Uterus (tissue), 4 donors: ENCODE data around the gene PRRC2B. TPM values are rescaled to one million over a fixed set of nuclear protein-coding genes. Genes with fewer than 3 reads are reported as not detected.

Experiments
- DNase-seq, 2 donors: peaks; one replicate each; pipeline ENCODE4 v3.0.0-alpha.2; 2019 to 2020
- H3K27ac ChIP-seq, 2 donors: fragments of 200-600 bp; sonication (generic); 1 replicate in 1 of 2; 2 replicates in 1 of 2; pipeline ENCODE4 v1.5.1; 2016 to 2018
- H3K27me3 ChIP-seq, 2 donors: fragments of 200-600 bp; sonication (generic); one replicate each; pipeline ENCODE4 v1.5.1; 2018 to 2019; ENCODE audit warnings: control low read depth in 1 of 2
- H3K36me3 ChIP-seq, 2 donors: fragments of 200-600 bp; sonication (generic); one replicate each; pipeline ENCODE4 v1.5.1; 2019; ENCODE audit warnings: control low read depth in 1 of 2
- H3K4me1 ChIP-seq, 2 donors: fragments of 200-600 bp; sonication (generic); one replicate each; pipeline ENCODE4 v1.5.1; 2018 to 2019; ENCODE audit warnings: control low read depth in 1 of 2
- H3K4me3 ChIP-seq, 2 donors: fragments of 200-600 bp; sonication (generic); 1 replicate in 1 of 2; 2 replicates in 1 of 2; pipeline ENCODE4 v1.5.1; 2018 to 2019; ENCODE audit warnings: mild to moderate bottlenecking in 1 of 2
- H3K9me3 ChIP-seq, 2 donors: fragments of 200-600 bp; sonication (generic); one replicate each; pipeline ENCODE4 v1.5.1; 2019; ENCODE audit warnings: control low read depth in 1 of 2
- POLR2A ChIP-seq, 2 donors: fragments of 450-650 bp; IDR thresholded peaks; one replicate each; pipeline ENCODE4 v1.6.1; 2016; ENCODE audit warnings: antibody characterized with exemption in 2 of 2, mild to moderate bottlenecking in 1 of 2, moderate library complexity in 1 of 2
- intact Hi-C: fragments of 100-400 bp; cut with DNase I; formaldehyde crosslinking; loops from one replicate; pipeline ENCODE4 v1.15.1; 2023; ENCODE audit warnings: low total_unique reads
- total RNA-seq, 4 donors: library from RNA; depleted of rRNA in 3 of 4; stranded (reverse); fragments of >200 nt in 3 of 4; gene quantifications; one replicate each; pipeline versions ENCODE4 v1.1.0 to v1.2.4, GENCODE V29; 2014 to 2023
- TF ChIP-seq, protein P1 (sequence below), 4 experiments: fragments of 200-600 bp in 2 of 4; fragments of 450-650 bp in 2 of 4; sonication (generic) in 2 of 4; IDR thresholded peaks; one replicate each; pipeline ENCODE4 v1.5.1; 2016 to 2019; ENCODE audit warnings: antibody characterized with exemption in 4 of 4, mild to moderate bottlenecking in 2 of 4, moderate library complexity in 1 of 4
- donor health status: DM: yes; HTN: yes; CAD: no.

PRRC2B gene
- total RNA-seq, 4 donors from 2014 or later = 81.5 to 297 (median 133) TPM

DNA sequence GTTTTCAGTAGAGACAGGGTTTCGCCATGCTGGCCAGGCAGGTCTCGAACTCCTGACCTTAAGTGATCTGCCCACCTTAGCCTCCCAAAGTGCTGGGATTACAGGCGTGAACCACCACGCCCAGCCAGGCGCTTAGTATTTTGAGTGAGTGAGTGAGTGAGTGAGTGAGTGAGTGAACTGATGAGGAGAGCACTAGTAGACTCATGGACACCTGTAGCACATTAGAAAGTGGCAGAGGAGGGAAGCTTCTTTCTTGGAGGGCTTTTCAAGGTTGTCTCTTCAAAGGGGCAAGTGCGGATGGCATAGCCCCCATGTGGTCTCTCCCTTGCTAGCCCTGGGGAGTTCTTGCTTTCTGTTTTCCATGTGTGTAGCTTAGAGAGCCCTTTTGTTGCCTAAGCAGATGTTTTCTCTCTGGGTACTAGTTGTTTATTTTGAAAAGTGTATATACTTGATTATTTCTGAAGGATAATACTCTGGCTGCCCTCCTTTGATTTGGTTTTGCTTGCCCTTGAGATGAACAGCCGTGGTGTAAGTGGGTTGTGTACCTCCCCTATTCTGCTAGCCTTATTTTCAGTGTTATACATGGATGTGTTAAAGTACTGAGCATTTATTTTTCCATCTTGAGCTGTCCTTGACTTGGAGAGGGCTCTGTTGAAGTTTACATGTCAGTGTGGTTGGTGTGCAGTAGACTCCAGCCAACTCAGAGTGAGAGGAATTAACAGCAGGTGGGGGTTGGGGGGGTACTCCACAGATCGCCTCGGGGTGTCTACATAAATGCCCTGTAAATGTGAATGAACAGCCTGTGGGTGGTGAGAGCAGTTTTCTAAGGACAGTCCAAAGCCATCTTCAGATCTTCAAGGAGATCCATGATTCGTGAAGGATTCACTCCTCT, 35.5 kb downstream of the PRRC2B start:
- intact Hi-C loops = no loop called here

DNA sequence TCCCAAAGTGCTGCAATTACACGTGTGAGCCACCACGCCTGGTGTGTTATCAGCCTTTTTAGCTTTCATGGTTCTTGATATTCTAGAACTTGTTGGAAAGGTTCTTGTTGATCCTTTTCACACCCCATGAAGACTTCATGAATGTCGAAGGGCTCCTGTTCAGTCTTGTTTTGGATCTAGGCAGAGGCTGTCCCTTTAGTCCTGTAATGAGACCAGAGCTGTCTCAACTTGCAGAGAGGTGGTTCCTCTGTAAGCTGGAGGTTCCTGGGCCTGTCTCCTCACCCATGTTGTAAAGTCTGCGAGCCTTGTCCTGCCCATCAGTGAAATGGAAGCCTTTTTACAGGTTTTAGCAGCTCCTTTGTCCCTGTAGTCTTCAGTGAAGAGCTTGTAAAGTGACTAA, 38.2 kb downstream of the PRRC2B start:
- Histone ChIP-seq H3K36me3 (no peaks in the 10 kb centered on the region), H3K9me3 (no peaks in the 10 kb centered on the region), H3K27ac (no peak overlapping the region), H3K4me3 (no peak overlapping the region), H3K4me1 (no peaks in the 10 kb centered on the region), H3K27me3 (no peaks in the 10 kb centered on the region)
- no peak for TF ChIP-seq POLR2A (IDR thresholded peaks at IDR 0.05)
- TF ChIP-seq, protein P1, sequence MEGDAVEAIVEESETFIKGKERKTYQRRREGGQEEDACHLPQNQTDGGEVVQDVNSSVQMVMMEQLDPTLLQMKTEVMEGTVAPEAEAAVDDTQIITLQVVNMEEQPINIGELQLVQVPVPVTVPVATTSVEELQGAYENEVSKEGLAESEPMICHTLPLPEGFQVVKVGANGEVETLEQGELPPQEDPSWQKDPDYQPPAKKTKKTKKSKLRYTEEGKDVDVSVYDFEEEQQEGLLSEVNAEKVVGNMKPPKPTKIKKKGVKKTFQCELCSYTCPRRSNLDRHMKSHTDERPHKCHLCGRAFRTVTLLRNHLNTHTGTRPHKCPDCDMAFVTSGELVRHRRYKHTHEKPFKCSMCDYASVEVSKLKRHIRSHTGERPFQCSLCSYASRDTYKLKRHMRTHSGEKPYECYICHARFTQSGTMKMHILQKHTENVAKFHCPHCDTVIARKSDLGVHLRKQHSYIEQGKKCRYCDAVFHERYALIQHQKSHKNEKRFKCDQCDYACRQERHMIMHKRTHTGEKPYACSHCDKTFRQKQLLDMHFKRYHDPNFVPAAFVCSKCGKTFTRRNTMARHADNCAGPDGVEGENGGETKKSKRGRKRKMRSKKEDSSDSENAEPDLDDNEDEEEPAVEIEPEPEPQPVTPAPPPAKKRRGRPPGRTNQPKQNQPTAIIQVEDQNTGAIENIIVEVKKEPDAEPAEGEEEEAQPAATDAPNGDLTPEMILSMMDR (IDR thresholded peaks at IDR 0.05) = no peak
- intact Hi-C loops = no loop called here
- no peak for DNase-seq

More for the DNA sequence above, 35.5 kb downstream of the PRRC2B start:
- Histone ChIP-seq H3K4me3 (no peak overlapping the region), H3K4me1 (no peaks in the 10 kb centered on the region), H3K9me3 (no peaks in the 10 kb centered on the region), H3K36me3 (no peaks in the 10 kb centered on the region), H3K27me3 (no peaks in the 10 kb centered on the region), H3K27ac (no peak overlapping the region)
- TF ChIP-seq, protein P1 (IDR thresholded peaks at IDR 0.05) = no peak
- TF ChIP-seq POLR2A (IDR thresholded peaks at IDR 0.05) = no peak
- no peak for DNase-seq

DNA sequence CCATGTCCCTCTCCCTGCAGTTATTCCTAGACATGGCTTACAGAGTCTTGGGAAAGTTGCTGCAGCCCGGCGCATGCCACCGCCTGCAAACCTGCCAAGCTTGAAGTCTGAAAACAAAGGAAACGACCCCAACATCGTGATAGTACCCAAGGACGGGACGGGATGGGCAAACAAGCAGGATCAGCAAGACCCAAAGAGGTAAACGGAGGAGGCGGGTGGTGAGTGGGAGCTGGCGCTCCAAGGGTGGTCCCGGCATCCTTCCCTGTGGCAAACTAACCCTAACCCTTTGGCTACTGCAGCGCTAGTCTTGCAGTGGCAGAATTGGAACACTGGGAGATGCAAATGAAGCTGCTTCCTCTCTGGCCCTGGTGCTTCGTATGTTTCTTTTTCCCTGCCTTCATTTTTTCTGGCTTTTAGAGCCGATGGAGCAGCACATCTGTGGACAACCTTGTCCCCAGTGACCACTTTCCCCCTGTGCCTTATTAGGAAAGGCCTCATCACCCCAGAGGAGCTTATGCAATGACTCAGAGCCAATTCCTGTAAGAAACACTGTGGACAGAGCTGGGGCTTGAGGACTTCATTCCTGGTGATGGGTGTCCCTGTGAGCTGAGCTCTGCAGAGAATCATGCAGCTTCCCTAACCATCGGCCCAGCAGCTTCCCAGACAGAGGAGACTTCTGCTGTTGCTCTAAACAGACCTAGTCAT, 38.9 kb downstream of the PRRC2B start:
- Histone ChIP-seq H3K9me3 (no peaks in the 10 kb centered on the region), H3K36me3 (no peaks in the 10 kb centered on the region), H3K4me1 (no peaks in the 10 kb centered on the region), H3K27me3 (no peaks in the 10 kb centered on the region), H3K4me3 (no peak overlapping the region), H3K27ac (no peak overlapping the region)
- intact Hi-C loops = no loop called here
- TF ChIP-seq, protein P1 (IDR thresholded peaks at IDR 0.05) = no peak
- no peak for TF ChIP-seq POLR2A (IDR thresholded peaks at IDR 0.05)
- DNase-seq = no peak

DNA sequence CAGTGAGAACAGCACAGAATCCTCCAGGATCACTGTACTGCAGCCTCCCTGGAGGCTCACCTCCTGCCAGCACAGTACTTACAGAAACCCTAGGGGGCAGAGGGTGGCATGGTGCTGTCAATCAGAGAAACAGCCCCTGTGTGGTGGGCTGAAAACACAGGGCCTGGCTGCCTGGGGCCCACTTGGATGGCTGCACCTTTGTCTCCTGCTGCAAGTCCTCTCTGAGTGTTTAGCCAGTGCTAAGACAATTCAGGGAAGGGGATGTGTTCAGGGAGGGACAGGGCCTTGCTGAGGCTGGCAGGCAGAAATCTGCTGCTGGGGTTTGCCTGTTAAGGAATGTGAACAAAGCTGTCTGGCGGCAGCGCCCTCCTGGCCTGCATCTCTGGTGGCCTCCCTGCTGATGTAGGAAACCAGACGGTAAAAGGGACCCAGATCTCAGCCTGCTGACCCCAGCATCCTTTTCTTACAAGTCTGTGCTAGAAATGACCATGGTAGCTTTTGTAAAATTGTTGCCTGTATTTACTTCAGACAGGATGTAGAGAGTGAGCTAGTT, 39.5 kb downstream of the PRRC2B start:
- no peak for TF ChIP-seq POLR2A (IDR thresholded peaks at IDR 0.05)
- TF ChIP-seq, protein P1 (IDR thresholded peaks at IDR 0.05) = no peak
- H3K36me3 ChIP-seq = no peaks in the 10 kb centered on the region
- H3K27ac ChIP-seq = no peak overlapping the region
- DNase-seq = no peak
- intact Hi-C loops = no loop called here
- H3K4me1 ChIP-seq = no peaks in the 10 kb centered on the region
- H3K4me3 ChIP-seq = no peak overlapping the region
- no peaks in the 10 kb centered on the region for H3K9me3 ChIP-seq
- no peaks in the 10 kb centered on the region for H3K27me3 ChIP-seq

DNA sequence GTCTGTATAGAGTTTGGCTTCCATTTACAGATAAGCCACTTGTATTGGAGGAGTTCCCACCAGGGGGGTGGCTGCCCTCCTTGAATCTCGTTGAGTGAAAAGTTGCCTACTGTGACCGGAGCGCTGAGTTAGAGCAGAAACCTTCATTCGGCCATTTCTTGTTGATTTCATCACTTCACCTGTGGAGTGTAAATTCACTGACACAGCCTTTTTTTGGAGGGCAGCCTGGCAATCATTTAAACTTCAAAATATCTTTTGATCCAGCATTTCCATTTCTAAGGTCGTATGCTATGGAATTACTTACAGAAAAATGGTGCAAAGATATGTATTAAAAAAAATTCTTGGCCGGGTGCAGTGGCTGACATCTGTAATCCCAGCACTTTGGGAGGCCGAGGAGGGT, 40.8 kb downstream of the PRRC2B start:
- H3K36me3 ChIP-seq = no peaks in the 10 kb centered on the region
- H3K27me3 ChIP-seq = no peaks in the 10 kb centered on the region
- H3K27ac ChIP-seq = no peak overlapping the region
- no peak for TF ChIP-seq POLR2A (IDR thresholded peaks at IDR 0.05)
- TF ChIP-seq, protein P1 (IDR thresholded peaks at IDR 0.05) = no peak
- no peak overlapping the region for H3K4me3 ChIP-seq
- no peaks in the 10 kb centered on the region for H3K4me1 ChIP-seq
- H3K9me3 ChIP-seq = no peaks in the 10 kb centered on the region
- DNase-seq = no peak
- intact Hi-C loops = no loop called here
